Esophagus mucosa (tissue), 1 donor: ENCODE results near the gene AASDH. TPM values are rescaled to one million over a fixed set of nuclear protein-coding genes. Genes with fewer than 3 reads are reported as not detected.

Experiments used
- ATAC-seq: fragments of 200-7000 bp; cut with Tn5 transposase; one replicate; pipeline ENCODE4 v1.9.1; 2020
- total RNA-seq: library from RNA; stranded (reverse); gene quantifications from one replicate; pipeline ENCODE4 v1.2.4, GENCODE V29; 2023
- donor health status: DM: yes; HTN: yes; CAD: no.

The AASDH gene
- total RNA-seq, 1 donor from 2014 or later, result 8.3 TPM

DNA sequence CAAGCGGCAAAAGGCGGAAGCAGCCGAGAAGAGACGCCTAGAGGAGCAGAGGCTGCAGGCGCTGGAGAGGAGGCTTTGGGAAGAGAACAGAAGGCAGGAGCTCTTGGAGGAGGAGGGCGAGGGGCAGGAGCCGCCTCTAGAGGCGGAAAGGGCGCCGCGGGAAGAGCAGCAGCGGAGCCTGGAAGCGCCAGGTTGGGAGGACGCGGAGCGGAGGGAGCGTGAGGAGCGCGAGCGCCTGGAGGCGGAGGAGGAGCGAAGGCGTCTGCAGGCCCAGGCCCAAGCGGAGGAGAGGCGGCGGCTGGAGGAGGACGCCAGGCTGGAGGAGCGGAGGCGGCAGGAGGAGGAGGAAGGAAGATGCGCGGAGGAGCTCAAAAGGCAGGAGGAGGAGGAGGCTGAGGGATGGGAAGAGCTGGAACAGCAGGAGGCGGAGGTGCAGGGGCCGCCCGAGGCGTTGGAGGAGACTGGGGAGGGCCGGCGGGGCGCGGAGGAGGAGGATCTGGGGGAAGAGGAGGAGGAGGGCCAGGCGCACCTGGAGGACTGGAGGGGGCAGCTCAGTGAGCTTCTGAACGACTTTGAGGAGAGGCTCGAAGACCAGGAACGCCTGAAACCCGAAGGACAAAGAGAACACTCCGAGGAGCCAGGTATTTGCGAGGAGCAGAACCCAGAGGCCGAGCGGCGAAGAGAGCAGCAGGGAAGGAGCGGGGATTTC, 72.9 kb downstream of the AASDH start:
- no peak for ATAC-seq

DNA sequence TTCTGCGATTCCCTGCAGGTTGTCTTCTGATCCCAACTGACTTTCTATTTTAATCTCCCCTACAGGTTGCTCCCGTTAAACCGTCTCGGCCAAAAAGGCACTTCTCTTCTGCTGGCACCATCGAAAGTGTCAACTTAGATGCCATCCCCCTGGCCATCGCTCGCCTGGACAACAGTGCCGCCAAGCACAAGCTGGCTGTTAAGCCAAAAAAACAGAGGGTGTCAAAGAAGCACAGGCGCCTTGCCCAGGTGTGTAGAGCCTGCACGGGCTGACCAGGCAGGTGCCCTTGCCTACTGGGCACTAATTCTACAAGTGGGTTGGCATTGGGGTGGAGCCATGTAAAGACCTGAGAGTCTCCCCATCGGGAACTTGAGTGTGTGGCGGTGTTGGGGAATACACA, 74.2 kb downstream of the AASDH start:
- no peak for ATAC-seq

DNA sequence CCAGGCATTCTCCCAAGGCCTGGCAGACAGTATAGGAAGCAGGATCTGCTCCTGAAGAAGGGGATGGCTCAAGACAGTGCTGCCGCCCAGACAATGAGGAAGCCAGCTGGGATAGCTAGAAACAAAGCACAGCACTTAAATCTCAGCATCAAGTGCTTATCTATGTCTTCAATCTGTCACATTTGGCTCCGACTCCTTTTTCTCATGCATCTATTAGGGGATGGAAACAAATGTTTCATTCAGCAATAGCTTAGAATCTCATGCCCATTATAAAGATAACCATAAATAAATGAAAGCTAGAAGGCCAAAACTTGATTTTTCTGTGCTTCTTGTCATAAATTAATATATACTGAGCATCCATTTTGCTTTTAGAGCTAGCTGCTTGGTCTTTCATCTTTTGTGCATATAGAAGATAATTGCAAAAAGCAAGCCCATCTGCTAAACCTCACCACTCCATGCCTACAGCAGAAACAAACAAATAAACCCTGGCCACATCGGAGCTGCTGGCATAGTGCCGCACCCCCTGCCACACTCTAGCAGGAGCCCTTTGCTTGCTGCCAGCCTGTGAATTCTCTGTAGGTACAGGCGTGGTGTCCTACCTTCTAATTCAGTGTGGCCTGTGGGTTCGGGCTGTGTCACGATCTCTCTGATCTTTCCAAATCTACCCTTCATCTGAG, 75.9 kb downstream of the AASDH start:
- no peak for ATAC-seq

DNA sequence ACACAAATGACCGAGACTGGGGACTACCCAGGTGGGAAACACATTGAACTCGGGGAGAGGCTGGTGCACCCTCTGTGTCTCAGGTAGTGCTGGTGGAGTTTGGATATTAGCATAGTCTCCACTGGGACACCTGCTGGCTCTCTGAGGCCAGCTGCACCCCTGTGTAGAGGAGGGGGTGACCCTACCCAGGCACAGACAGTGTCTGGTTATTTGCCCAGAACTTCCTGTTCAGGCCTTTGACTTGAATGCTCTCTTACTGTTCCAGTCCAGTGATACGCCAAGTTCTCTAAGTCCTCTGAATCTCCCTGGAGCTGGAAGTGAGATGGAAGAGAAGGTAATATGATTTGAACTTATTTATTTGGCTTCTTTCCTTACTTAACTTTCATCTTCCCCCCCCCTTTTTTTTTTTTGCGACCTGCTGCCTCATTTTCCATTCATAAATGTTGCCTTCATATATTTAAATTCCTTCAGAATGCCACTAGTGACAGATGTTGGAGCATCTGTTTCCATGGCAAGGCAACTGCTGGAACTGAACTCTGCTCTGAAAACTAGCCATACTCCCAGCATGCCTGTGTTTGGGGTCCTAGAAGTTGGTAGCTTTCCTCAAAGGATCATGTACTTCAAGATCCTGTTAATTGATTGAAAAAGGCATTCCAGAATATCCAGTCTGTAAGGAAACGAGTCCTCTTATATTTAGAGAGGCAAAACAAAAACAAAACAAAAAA, 76.7 kb downstream of the AASDH start:
- no peak for ATAC-seq

DNA sequence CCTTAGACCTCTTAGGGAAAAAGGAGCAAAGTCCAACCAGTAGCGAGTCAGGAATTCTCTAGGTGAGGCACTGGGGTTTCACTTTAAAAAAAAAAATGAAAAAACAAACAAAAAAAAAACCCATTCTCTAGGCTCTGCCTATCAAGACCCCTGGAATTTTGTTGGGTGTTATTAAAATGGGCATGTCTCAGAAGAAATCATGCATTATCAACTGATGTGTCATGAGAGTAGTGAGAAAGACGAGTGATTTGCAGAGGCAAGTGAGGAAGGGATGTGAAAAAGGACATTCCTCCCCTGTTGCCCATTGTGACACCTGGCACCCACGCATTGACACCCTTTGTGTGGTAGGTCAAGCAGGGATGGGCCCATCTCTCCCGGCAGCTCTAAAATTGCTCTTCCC, 78.9 kb downstream of the AASDH start:
- no peak for ATAC-seq

DNA sequence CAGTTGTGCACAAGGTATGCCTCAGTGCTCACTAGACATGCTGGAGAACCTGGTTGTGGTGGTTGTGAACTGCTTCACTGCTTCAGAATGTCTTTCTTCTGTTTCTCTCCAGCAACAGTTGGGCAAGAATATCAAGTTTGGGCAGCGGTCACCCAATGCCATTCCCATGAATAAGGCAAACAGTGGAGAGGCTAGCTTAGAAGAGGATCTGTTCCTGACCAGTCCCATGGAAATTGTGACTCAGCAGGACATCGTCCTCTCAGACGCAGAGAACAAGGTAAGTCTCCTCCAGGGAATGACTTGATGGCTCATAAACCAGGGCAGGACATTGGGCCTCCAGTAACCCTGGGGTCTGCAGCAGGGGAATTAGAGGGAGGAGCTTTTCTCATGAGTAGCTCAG, 79.9 kb downstream of the AASDH start:
- ATAC-seq, result peak; percentile 87

DNA sequence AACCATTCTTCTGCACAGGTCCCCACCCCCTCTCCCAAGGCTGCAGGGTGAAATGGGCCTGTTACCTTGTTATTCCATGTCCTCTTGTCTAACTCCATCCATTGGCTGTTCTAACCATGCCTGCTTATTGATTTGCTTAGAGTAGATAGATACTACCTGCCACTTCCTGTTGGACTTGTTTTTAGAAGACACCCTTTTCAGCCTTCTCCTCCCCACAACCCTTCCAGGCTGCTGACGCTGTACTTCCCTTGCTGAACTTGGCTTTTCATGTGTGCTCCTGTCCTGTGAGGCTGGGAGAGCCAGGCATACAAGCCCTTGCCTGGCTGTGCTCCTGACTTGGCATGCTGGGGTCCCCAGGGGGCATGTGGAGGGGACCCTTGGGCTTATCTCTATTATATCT, 81.9 kb downstream of the AASDH start:
- peak; percentile 68 for ATAC-seq

DNA sequence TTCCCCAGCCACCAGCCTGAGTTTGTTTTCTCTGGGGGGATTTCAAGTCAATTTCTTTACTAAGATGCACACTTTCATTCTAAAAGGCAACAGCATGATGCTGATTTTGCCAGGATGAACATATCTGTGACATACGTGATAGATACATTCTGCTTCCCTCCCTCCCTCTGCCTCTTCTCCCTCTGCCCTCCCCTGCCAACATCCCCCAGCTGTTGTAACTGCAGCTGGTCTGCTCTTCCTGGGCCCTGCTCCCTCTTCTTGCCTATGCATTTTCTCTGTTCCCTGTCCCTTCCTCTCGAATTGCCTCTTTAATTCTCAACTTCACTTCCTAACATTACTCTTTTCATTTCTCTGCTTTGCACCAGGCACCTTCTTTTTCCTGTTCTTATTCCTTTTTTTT, 83.4 kb downstream of the AASDH start:
- ATAC-seq, result no peak

DNA sequence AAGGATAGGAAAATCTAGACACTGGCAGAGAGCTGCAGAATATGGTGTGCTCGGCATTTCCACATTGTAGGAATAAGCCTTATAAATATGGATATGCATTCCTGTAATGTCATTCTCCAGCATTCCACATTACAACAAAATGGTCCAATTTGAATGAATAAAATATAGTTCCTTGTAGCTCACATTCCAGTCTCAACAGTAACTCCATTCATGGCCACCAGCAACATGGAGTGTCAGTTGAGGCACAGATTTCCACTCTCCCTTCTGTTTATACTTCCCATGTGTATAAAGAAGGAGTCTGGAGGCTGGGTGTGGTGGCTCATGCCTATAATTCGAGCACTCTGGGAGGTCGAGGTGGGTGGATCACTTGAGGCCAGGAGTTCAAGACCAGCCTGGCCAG, 84.5 kb downstream of the AASDH start:
- no peak for ATAC-seq

DNA sequence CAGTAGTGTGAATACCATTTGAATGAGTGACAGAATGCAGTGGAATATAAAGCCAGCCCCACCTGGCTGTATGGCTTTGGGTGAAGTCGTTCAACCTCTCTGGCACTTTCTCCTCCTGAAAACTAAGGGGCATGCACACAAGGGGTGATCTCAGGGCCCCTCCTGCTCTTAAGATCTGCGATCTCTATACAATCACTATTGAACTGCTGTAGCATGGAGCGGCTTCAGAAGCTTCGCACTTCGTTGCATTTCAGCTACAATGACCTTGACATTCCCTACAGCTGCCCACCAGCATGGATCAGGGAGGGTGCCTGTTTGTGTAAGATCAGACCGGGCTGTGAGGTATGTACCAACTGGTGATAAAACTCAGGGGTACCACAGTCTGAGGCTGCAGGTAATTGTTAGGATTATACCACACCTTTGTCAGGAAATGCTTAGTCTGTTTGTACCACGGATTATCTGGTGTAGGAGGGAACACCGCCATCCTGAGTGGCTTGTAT, 85.2 kb downstream of the AASDH start:
- no peak for ATAC-seq

DNA sequence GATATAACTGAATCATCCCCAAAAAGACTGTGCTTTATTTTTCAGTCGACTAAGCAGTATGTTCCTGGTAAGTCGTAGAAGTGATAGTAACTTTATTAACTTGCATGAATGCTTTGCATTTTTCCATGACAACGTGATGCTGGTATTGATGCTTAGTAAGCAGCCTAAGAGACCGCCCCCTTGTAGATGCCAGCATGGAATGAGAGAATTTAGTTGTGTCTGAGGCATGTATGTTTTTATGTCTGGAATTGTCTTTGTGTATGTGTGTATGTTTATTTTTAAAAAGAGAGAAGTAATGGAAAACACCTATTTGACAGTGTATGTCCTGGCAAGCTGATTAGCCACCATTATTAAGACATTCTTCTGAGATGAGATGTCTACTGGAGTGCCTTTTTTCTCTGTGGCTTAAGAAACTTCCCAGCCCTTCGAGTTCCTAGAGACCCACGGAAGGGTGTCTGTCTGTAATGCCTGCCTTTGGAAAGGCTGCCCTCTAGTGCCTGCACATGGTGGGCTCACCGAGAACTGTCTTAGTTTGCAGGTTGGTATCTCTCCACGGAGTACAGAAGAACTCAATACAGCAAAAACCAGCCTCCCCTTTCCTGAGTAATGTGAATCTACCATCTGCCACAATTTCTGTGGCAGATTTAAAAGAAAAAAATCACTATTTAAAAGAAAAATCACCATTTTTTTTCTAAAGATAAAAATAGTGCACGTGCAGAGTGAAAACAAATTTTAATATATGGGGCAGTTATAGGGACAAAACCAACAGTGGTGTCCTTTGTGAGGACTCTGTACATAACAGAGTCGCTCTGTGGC, 85.9 kb downstream of the AASDH start:
- ATAC-seq, result peak; percentile 86

DNA sequence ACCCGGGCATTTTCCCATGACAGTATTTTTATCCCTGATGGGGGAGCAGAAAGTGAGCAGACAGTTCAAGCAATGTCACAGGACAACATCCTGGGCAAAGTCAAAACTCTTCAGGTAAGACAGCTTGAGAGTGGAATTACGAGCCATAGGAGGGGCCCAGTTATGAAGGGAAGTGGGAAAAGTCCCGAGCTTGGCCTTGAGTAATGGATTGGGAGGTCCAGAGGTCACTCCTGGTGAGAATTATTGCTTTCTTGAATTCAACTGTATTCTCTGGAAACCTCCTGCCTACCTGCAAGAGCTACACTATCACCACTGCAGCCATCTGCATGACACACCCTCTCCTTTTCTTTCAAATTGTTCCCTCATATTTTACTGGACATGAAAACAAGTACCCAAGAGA, 89.1 kb downstream of the AASDH start:
- no peak for ATAC-seq

DNA sequence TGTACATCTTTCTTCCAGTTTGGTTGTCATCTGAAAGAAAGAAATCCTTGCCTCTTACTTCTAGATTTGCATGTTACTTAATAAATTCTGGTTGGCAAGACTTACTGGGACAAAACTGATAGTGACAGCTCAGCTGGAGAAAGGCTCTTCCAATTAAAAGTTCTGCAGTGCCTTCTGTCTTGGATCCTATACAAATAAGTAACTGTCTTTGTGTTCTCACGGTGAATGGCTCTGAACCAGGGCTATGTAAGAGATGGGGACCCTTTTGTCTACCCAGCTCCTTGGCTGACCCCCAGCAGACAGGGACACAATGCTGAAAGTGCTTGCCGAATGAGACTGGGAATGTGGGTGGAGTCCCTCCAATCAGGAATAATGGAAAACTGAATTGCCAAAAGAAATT, 89.5 kb downstream of the AASDH start:
- ATAC-seq, result no peak

DNA sequence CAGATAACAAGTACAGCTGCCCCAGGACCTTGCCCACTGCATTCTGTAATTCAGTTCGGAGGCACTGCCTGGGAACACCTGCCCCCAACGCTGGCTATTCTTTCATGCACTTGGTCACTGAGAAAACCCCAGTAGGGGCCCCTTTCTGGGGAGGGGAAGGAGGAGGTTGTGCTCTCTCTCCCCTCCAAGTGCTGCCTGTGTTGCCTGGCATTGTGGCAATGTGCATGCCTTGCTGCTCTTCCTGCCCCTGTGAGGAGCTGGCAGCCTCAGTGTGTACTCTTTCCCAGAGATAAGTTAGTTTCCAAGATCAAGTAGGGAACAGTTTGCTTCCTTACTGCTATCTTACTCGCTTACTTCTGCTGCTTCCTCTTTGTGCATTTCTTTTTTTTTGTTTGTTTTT, 90.8 kb downstream of the AASDH start:
- no peak for ATAC-seq

DNA sequence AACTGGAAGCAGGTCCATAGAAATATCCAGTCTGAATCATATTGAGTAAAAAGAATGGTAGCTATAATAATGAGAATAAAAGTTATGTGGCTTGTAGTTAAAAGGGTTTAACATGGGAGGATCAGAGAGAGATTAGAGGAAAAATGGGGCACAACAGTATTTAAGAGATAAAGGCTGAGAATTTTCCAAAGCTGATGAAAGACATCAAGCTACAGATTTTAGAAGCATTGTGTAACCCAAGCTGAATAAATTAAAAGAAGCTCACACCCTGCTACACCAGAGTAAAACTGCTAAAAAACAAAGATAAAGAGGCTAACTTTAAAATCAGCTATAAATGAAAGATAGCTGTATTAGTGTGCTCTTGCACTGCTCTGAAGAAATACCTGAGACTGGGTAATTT, 94.2 kb downstream of the AASDH start:
- no peak for ATAC-seq

DNA sequence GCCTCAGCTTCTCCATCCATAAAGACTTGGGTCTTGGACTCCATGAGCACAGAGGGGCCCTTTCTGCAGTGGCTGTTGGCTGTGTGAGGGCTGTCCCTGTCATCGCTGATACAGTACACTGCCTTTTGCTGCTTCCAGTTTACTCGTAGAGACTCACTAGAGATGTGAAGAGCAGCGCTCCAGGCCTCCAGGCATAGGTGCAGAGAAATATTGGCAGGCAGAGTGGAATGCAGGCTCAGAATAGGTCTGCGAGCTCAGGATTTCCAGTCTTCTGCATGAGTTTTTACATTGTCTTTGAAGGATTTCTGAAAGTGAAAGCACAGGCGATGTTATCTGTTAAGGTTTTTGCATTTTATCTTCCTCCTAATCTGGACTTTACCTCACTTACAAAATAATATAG, 97.4 kb downstream of the AASDH start:
- ATAC-seq, result no peak

DNA sequence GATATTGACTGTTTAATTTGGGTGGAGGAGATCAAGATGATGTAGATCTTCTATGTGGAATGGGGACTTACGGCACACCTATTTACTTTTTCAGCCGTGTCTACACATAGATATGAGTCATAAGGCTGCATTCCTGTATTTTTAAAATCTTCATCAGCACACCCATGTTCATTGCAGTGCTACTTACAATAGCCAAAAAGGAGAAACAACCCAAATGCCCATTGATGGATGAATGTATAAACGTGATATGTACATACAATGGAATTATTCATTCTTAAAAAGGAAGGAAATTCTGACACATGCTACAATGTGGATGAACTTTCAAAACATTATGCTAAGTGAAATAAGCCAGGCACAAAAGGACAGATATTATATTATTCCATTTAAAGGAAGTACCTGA, 98.6 kb downstream of the AASDH start:
- ATAC-seq, result no peak

Other genes with a start within 250 kb of the AASDH start
- gene PPAT, start 48.1 kb upstream of the AASDH start, total RNA-seq, result 8.8 TPM
- 71.7 TPM for gene PAICS, start 48.8 kb upstream of the AASDH start, total RNA-seq
- gene SRP72, start 80.1 kb upstream of the AASDH start, total RNA-seq, result 85.2 TPM
- 0.24 TPM for gene ARL9, start 118.3 kb upstream of the AASDH start, total RNA-seq